Lung (tissue), 13 donors: Measurements from ENCODE around the gene NAALAD2. TPM values are rescaled to one million over a fixed set of nuclear protein-coding genes. Genes with fewer than 3 reads are reported as not detected.
"Not testable (repeated sequence)": the region's sequence is repeated elsewhere in the genome, so short reads cannot be mapped to it uniquely, and the experiment has no call there.

Experiments
- ATAC-seq: fragments of 200-7000 bp; cut with Tn5 transposase; one replicate; pipeline ENCODE4 v1.9.1; 2020; ENCODE audit warnings: moderate number of reproducible peaks; ENCODE audit not compliant: insufficient read depth, low FRiP score
- DNase-seq, 3 donors: peaks; one replicate each; pipeline ENCODE4 v3.0.0-alpha.2; 2013 to 2017
- H3K27ac ChIP-seq, 2 donors: one replicate each; pipeline ENCODE4 v1.5.1; 2013; ENCODE audit warnings: mild to moderate bottlenecking in 2 of 2, moderate library complexity in 2 of 2, control low read depth in 1 of 2, inconsistent platforms in 1 of 2, low read depth in 1 of 2, low read length in 1 of 2
- H3K27me3 ChIP-seq, 3 donors: one replicate each; pipeline ENCODE4 v1.5.1; 2013; ENCODE audit warnings: low read length in 2 of 3; ENCODE audit not compliant: control insufficient read depth in 3 of 3, insufficient read depth in 3 of 3
- H3K36me3 ChIP-seq, 4 donors: one replicate each; pipeline ENCODE4 v1.5.1; 2013; ENCODE audit warnings: low read length in 4 of 4, mild to moderate bottlenecking in 1 of 4, moderate library complexity in 1 of 4; ENCODE audit not compliant: control insufficient read depth in 4 of 4, insufficient read depth in 4 of 4
- H3K4me1 ChIP-seq, 5 donors: one replicate each; pipeline ENCODE4 v1.5.1; 2013; ENCODE audit warnings: low read length in 5 of 5, mild to moderate bottlenecking in 2 of 5, moderate library complexity in 1 of 5; ENCODE audit not compliant: control insufficient read depth in 5 of 5, insufficient read depth in 5 of 5
- H3K4me3 ChIP-seq: one replicate; pipeline ENCODE4 v1.5.1; 2013; ENCODE audit warnings: mild to moderate bottlenecking, control low read depth, moderate library complexity
- H3K9ac ChIP-seq, 2 donors: one replicate each; pipeline ENCODE4 v1.5.1; 2013; ENCODE audit warnings: low read length in 2 of 2, control low read depth in 1 of 2; ENCODE audit not compliant: insufficient read depth in 1 of 2
- H3K9me3 ChIP-seq, 4 donors: one replicate each; pipeline ENCODE4 v1.5.1; 2013; ENCODE audit warnings: low read length in 3 of 4, mild to moderate bottlenecking in 1 of 4, moderate library complexity in 1 of 4; ENCODE audit not compliant: control insufficient read depth in 4 of 4, insufficient read depth in 3 of 4
- WGBS, 2 donors: extraction: QIAGEN DNeasy Blood & Tissue Kit; methylation state at CpG; one replicate each; pipeline ENCODE4 v1.1.7; 2013; 5-methylcytosine and 5-hydroxymethylcytosine counted together
- polyA plus RNA-seq, 2 donors: library from polyadenylated mRNA; stranded (reverse); fragments of 200-250 nt; gene quantifications; one replicate each; pipeline ENCODE4 v1.2.1, GENCODE V29; 2013
- small RNA-seq: library from RNA; depleted of rRNA; stranded (forward); fragments of <200 nt; gene quantifications from one replicate; pipeline ENCODE3, GENCODE V24; 2014; ENCODE audit warnings: low replicate concordance
- total RNA-seq, 2 donors: library from RNA; depleted of rRNA in 1 of 2; stranded (reverse); fragments of >200 nt in 1 of 2; gene quantifications; one replicate each; pipeline ENCODE4 v1.2.1, GENCODE V29; 2014 to 2021
- TF ChIP-seq, protein P1 (sequence below): IDR thresholded peaks from 2 replicates; pipeline ENCODE4 v1.5.1; 2012; ENCODE audit warnings: mild to moderate bottlenecking; ENCODE audit errors: control extremely low read depth, extremely low read depth
- donor health status: control.
- donor health status: control.
- donor health status: Bipolar disorder and iron deficiency.
- donor health status: healthy.
- donor health status: DM: yes; HTN: yes; CAD: no.

NAALAD2 gene
- total and polyA plus RNA-seq, 4 donors: 0.14 to 32.0 (median 0.68) TPM

DNA sequence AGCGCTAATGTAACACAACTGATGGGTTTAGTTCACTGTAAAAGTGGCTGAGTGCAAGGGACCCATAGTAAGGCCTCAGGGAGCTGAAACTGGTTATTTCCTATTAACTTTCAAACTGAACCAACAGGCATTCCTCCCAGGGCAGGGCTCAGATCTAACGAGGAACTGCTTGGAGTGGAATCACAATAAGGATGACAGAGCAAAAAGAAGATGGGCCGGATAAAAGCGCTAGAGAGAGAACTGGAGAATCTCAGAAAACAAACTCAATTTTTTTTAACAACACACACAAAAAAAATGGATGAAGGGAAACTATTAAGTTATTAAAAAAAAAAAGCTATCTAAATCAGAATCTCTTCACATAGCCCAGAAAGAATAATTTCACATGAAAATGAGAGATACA is 102.5 kb downstream of the NAALAD2 start:
- Histone ChIP-seq H3K9me3 (no peaks in the 10 kb centered on the region), H3K27ac (no peak overlapping the region), H3K36me3 (no peaks in the 10 kb centered on the region), H3K27me3 (no peaks in the 10 kb centered on the region), H3K9ac (no peak overlapping the region), H3K4me3 (no peak overlapping the region), H3K4me1 (no peaks in the 10 kb centered on the region)
- DNase-seq (no peak), ATAC-seq (no peak)
- TF ChIP-seq, protein P1, sequence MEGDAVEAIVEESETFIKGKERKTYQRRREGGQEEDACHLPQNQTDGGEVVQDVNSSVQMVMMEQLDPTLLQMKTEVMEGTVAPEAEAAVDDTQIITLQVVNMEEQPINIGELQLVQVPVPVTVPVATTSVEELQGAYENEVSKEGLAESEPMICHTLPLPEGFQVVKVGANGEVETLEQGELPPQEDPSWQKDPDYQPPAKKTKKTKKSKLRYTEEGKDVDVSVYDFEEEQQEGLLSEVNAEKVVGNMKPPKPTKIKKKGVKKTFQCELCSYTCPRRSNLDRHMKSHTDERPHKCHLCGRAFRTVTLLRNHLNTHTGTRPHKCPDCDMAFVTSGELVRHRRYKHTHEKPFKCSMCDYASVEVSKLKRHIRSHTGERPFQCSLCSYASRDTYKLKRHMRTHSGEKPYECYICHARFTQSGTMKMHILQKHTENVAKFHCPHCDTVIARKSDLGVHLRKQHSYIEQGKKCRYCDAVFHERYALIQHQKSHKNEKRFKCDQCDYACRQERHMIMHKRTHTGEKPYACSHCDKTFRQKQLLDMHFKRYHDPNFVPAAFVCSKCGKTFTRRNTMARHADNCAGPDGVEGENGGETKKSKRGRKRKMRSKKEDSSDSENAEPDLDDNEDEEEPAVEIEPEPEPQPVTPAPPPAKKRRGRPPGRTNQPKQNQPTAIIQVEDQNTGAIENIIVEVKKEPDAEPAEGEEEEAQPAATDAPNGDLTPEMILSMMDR: no peak
- WGBS, 2 donors: 82 to 86% methylated on average over 4 of the region's 4 CpGs

DNA sequence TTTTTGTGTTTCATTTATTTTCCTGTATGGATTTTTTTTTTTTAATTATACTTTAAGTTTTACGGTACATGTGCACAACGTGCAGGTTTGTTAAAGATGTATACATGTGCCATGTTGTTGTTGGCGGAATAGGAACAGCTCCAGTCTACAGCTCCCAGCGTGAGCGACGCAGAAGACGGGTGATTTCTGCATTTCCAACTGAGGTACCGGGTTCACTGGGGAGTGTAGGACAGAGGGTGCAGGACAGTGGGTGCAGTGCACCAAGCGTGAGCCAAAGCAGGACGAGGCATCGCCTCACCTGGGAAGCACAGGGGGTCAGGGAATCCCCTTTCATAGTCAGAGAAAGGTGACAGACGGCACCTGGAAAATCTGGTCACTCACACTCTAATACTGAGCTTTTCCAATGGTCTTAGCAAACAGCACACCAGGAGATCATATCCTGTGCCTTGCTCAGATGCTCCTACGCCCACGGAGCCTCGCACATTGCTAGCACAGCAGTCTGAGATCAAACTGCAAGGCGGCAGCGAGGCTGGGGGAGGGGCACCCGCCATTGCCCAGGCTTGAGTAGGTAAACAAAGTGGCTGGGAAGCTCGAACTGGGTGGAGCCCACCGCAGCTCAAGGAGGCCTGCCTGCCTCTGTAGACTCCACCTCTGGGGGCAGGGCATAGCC is 105.6 kb downstream of the NAALAD2 start:
- not testable (repeated sequence) for H3K4me1 ChIP-seq, H3K4me3 ChIP-seq, H3K9me3 ChIP-seq, H3K9ac ChIP-seq, H3K36me3 ChIP-seq, ATAC-seq, DNase-seq, H3K27me3 ChIP-seq, H3K27ac ChIP-seq
- WGBS, 2 donors: 86 to 88% methylated on average over 18 to 19 of the region's 20 CpGs

DNA sequence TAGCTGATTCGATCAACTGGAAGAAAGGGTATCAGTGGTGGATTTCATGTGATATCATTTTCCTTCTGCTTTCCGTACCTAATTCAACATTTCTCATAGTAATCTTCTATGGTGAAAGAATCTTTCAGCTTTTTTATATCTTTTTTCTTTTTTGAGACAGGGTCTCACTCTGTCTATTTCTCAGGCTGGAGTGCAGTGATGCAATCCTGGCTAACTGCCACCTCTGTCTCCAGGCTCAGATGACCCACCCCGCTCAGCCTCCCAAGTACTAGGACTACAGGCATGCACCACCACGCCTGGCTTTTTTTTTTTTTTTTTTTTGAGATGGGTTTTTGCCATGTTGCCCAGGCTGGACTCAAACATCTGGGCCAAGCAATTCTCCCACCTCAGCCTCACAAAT is 107.0 kb downstream of the NAALAD2 start:
- Histone ChIP-seq H3K27me3 (no peaks in the 10 kb centered on the region), H3K9ac (no peak overlapping the region), H3K4me3 (no peak overlapping the region), H3K9me3 (no peaks in the 10 kb centered on the region), H3K36me3 (no peaks in the 10 kb centered on the region), H3K27ac (no peak overlapping the region), H3K4me1 (no peaks in the 10 kb centered on the region)
- TF ChIP-seq, protein P1: no peak
- no peak for ATAC-seq
- DNase-seq: peak in 1 of 3 donors; percentile 7
- WGBS, 2 donors: 71 to 91% methylated on average over 3 to 4 of the region's 4 CpGs

Small RNAs within 50 kb of the gene (small RNA-seq; reads per million reads assigned to genes)
- gene RF00275: not detected

Other genes starting within 250 kb of the NAALAD2 start
- gene TRIM49D1, start 212.4 kb upstream of the NAALAD2 start, total RNA-seq: not detected
- gene TRIM49D1, start 212.4 kb upstream of the NAALAD2 start, polyA plus RNA-seq: not detected
- not detected for gene TRIM49D2, start 210.6 kb upstream of the NAALAD2 start, total RNA-seq
- not detected for gene TRIM49D2, start 210.6 kb upstream of the NAALAD2 start, polyA plus RNA-seq
- not detected for gene TRIM64, start 168.6 kb upstream of the NAALAD2 start, total RNA-seq
- gene TRIM64, start 168.6 kb upstream of the NAALAD2 start, polyA plus RNA-seq: not detected
- gene TRIM49C, start 103.6 kb upstream of the NAALAD2 start, total RNA-seq: not detected
- not detected for gene TRIM49C, start 103.6 kb upstream of the NAALAD2 start, polyA plus RNA-seq
- gene UBTFL1, start 48.7 kb upstream of the NAALAD2 start, total RNA-seq: not detected
- not detected for gene UBTFL1, start 48.7 kb upstream of the NAALAD2 start, polyA plus RNA-seq
- gene CHORDC1, start 88.4 kb downstream of the NAALAD2 start, total RNA-seq: 10 to 100 TPM; 23.3 to 80.4 TPM
- gene CHORDC1, start 88.4 kb downstream of the NAALAD2 start, polyA plus RNA-seq: 10 to 100 TPM; 20.4 to 22.0 TPM